ENCODE results near the gene SLC37A4.

Gene SLC37A4

DNA sequence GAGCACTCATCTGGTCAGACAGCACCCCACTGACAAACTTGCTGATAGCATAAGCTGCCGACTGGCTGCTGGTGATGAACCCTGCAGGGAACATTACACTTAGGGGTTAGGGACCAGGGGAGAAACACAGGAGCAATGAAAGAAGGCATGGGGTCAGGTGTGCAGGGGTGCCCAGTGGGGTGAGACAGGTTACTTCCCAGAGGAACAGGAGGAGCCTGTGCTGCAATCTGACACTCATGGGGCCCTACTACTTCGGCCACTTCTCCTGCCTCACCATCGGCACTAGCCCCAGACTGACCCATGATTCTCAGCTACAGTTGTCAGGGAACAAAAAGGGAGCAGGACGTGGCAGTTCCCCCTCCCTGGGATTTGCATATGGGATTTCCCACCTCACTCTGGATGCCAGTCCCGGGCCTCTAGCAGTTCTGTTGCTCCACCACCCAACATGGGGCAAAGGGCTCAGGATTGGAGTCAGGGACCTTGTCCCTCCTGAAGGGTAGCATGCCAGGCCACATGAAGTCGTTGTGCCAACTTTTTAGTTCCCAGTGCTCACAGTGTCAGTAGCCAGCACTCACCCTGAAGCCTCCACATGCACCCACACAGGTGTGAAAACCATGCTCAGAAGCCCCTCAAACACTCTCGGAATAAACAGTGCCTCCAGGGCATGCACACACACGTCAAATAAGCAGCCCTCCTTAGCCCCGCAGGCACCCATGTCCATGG, 2.2 kb downstream of the SLC37A4 start:
- no peak for TF ChIP-seq ZNF274 (IDR thresholded peaks at IDR 0.05; ENCODE audit: low read depth, low read length)

GRCh38 chr11:119027561-119028345, 2.9 kb downstream of the SLC37A4 start:
- no peak for TF ChIP-seq ZNF274 (IDR thresholded peaks at IDR 0.05; ENCODE audit: low read depth, low read length)
- H3K4me3 ChIP-seq (ENCODE audit: low read length): no peak overlapping the region

More for the DNA sequence above, 2.2 kb downstream of the SLC37A4 start:
- no peak overlapping the region for H3K4me3 ChIP-seq (ENCODE audit: low read length)

DNA sequence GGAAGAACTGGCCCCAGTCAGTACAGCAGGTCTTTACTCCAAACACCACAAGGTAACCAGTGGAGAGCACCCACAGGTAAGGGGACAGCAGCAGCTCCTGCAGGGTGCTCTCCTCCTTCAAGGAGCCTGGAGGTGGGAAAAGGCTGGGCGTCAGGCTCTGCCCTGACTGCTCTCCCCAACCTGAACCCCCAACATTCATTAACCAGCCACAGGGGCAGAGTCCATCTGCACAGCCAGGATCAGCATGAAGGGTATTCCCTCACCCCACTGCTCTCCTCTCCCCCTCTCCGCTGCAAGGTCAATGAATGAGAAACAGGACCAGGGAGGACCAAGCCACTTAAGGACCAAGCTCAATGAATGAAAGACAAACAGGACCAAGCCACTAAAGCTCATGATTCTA, 3.7 kb downstream of the SLC37A4 start:
- no peak for TF ChIP-seq ZNF274 (IDR thresholded peaks at IDR 0.05; ENCODE audit: low read depth, low read length)
- H3K4me3 ChIP-seq (ENCODE audit: low read length): no peak overlapping the region

DNA sequence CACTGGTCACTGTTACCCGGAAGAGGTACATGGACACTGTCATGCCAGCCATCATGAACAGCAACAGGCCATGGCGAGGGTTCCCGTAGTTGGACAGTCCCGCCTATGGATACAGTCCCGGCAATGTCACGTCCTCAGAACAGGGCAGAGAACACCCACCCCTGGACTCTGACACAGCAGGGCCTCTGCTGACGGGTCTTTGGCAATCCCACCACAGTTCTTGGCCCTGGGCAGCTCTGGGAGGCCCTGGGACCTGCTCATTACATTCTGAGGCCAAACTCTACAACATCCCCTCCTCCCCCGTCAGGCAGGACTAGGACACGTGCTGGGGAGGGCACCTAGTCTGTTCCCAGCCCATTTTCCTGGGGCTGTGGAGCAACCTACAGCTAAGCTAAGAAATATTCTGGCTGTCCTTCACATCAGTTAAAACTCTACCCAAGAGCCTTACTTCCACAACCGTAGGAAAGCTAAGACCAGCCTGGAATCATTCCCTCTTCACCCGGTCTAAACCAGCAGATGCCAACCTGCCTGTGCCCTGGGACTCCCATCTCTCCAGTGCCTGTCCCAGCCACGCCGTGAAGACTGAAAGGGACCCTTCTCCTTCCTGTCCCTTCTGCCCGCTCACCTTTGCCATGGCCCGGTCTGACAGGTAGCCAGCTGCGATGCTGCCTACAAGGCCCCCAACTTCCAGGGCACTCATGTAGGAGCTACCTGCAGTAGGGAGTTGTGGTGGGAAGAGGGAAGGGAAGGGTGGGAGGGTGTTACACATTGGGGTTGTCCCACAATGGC, 4.5 kb downstream of the SLC37A4 start:
- H3K4me3 ChIP-seq (ENCODE audit: low read length): no peak overlapping the region
- TF ChIP-seq ZNF274 (IDR thresholded peaks at IDR 0.05; ENCODE audit: low read depth, low read length): no peak

- no peak for TF ChIP-seq ZNF274 (IDR thresholded peaks at IDR 0.05; ENCODE audit: low read depth, low read length)
- H3K4me3 ChIP-seq (ENCODE audit: low read length): no peak overlapping the region
Observed at GRCh38 chr11:119025541-119025940, 5.1 kb downstream of the SLC37A4 start.

- no peak overlapping the region for H3K4me3 ChIP-seq (ENCODE audit: low read length)
- TF ChIP-seq ZNF274 (IDR thresholded peaks at IDR 0.05; ENCODE audit: low read depth, low read length): no peak
Observed at GRCh38 chr11:119025099-119025473, 5.6 kb downstream of the SLC37A4 start.

DNA sequence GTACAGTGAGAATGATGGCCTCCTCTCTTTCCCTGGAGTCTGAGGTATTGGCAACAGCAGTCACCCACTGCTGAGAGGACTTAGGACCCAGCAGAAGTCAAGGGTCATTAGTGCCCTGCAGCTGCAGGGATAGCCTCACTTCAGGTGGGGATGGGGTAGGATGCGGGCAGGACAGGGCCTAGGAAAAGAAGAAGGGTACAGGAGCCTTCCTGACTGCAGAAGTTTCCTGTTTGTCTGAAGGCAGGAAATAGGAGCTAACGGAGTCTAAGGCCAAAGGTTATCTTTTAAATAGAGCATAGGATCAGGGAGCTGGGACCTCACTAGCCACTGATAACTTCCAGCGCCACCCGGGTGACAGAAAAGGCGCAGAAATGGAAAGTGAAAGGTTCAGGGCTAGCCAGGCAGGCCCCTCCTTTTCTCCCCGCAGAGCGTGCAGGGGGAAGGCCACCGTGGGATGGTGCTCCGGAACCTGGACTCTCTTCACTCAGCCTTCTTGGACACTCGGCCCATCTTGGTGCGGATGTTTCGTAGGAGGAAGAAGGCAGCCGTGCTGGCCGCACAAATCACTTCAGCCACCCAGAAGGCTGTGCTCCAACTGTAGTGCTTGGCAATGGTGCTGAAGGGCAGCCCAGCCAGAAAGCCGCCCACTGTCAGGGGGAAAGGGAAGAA, 6.1 kb downstream of the SLC37A4 start:
- H3K4me3 ChIP-seq (ENCODE audit: low read length): no peak overlapping the region
- no peak for TF ChIP-seq ZNF274 (IDR thresholded peaks at IDR 0.05; ENCODE audit: low read depth, low read length)

DNA sequence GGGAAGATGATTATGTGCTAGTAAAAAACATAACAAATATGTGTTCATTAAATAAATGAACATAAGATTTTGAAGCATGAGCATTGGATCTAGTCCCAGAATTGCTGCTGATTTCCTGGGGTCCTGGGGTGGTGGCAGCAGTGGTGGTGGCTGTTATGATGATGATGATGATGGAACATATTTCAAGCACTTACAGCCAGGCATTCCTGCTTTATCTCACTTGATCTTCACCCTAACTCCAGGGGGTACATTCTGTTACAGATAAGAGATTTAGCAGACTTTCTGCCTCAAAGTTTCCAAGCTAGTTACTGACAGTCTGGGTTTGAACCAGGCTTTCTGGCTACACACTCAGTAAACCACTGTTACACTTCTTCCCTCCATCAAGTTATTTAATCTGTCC, 6.9 kb downstream of the SLC37A4 start:
- TF ChIP-seq ZNF274 (IDR thresholded peaks at IDR 0.05; ENCODE audit: low read depth, low read length): no peak

DNA sequence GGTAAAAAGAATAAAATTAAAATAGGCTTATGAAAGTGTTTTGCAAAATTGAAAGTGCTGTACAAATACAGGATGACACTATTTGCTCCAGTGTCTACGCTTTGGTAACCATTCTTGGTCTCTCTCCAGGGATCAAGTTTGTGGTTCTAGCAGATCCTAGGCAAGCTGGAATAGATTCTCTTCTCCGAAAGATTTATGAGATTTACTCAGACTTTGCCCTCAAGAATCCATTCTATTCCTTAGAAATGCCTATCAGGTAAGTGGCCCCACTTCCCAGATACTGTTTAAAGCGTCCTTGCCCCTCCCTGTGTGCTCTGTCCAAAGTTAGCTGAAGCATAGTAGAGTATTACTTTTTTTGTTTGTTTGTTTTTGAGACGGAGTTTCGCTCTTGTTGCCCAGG, 9.0 kb downstream of the SLC37A4 start:
- no peak for TF ChIP-seq ZNF274 (IDR thresholded peaks at IDR 0.05; ENCODE audit: low read depth, low read length)
- no peak overlapping the region for H3K4me3 ChIP-seq (ENCODE audit: low read length)

More for the DNA sequence above, 6.9 kb downstream of the SLC37A4 start:
- H3K4me3 ChIP-seq (ENCODE audit: low read length): no peak overlapping the region

GRCh38 chr11:119019996-119020395, 10.7 kb downstream of the SLC37A4 start:
- no peak for TF ChIP-seq ZNF274 (IDR thresholded peaks at IDR 0.05; ENCODE audit: low read depth, low read length)
- H3K4me3 ChIP-seq (ENCODE audit: low read length): peak overlapping the region; percentile 77

DNA sequence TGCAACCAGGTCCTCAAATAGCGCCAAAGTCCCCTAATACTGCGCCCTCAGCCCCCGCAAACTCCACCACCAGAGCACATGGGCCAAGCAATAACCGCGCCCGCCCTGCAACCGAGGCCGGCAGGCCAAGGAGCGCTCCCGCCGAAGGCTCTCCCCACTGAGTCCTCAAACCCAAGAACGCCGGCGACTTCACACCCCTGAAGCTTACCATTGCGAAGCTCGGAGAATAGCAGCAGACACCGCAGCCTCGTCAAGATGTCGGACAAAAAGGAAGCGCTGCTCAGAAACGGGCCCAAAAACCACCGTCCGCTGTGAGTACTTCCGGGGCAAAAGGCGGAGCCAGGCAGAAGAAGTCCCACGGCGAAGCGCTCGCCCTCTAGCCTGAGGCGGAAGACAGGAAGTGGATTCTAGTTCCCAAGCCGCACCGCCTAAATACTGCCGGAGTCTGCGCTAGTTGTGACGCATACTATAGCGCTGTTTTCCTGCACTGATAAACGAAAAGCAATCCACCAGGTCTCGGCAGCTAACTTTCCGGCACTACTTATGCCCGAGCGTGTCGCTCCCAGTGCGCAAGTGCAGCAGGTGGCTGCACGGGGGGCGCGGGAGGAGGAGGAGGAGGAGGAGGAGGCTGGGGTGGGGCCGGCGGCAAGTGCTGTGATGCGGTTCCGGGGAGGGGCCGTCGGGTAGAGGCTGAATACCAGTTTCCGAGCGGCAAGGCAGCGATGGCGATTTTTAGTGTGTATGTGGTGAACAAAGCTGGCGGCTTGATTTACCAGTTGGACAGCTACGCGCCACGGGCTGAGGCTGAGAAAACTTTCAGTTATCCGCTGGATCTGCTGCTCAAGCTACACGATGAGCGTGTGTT, 12.4 kb downstream of the SLC37A4 start, which contains the start of the genes RPS25 and TRAPPC4:
Gene RPS25, minus strand, starts transcription at position 270 of the 865 bp plus-strand sequence. Its CDS starts 59 bp downstream, at position 211.
Gene TRAPPC4, plus strand, starts transcription at position 693 of the 865 bp plus-strand sequence. Its CDS starts 30 bp downstream, at position 723.
- peak within 1 kb of the TSS; percentile 77 for H3K4me3 ChIP-seq (ENCODE audit: low read length)
- TF ChIP-seq ZNF274 (IDR thresholded peaks at IDR 0.05; ENCODE audit: low read depth, low read length): no peak

GRCh38 chr11:119017377-119017776, 13.3 kb downstream of the SLC37A4 start:
- peak overlapping the region; percentile 77 for H3K4me3 ChIP-seq (ENCODE audit: low read length)
